Activated naive CD4-positive, alpha-beta T cell treated with anti-CD3 and anti-CD28 coated beads, Interleukin-2, amount 50 U/mL, for 72 hours (primary cell): ENCODE data around the gene CD48. TPM values are rescaled to one million over a fixed set of nuclear protein-coding genes. Genes with fewer than 3 reads are reported as not detected.

Experiments
- ATAC-seq, 2 donors: fragments of 150-1000 bp; cut with Tn5 transposase; 2 replicates each; pipeline ENCODE4 v1.10.0; 2021; ENCODE audit warnings: mild to moderate bottlenecking in 2 of 2, moderate library complexity in 2 of 2
- DNase-seq, 2 donors: peaks; one replicate each; pipeline ENCODE4 v3.0.0; 2021 to 2022; ENCODE audit warnings: low spot score in 2 of 2
- H3K27ac Mint-ChIP-seq, 2 donors: one replicate each; pipeline ENCODE4 v1.8.0; 2022; ENCODE audit warnings: mild to moderate bottlenecking in 2 of 2, mixed read lengths in 2 of 2
- H3K36me3 Mint-ChIP-seq, 2 donors: one replicate each; pipeline ENCODE4 v1.8.0; 2022; ENCODE audit warnings: mixed read lengths in 2 of 2
- H3K9me3 Mint-ChIP-seq, 2 donors: one replicate each; pipeline ENCODE4 v1.8.0; 2022; ENCODE audit warnings: mixed read lengths in 2 of 2
- total RNA-seq, 2 donors: library from RNA; stranded (reverse); gene quantifications; one replicate each; pipeline ENCODE4 v1.2.3, GENCODE V29; 2022

Gene CD48
- total RNA-seq, 2 donors from 2014 or later = 231 to 236 TPM

DNA sequence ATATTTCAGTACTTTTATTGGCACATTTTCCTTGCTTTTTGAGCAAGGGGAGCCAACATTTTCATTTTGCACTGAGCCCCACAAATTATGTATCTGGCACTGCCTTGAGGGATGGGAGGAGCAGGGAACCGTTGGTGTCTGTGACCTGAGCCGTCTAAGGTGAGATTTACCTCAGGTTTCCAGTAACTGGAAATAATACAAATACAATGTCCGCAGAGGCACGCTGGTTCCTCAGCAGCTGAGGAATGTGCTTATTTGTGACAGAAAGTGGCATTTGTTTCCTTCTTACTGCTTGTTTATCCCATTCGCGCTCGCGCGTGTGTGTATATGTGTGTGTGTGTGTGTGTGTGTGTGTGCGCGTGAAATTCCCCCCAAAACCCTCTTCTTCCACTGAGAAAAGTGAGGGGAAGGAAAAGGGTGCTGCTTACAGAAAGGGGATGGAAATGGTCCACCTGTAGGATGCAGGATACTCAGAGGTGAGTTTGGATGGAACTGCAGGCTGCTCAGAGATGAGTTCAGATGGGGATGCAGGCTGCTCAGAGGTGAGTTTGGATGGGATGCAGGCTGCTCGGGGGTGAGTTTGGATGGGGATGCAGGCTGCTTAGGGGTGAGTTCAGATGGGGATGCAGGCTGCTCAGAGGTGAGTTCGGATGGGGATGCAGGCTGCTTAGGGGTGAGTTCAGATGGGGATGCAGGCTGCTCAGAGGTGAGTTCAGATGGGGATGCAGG lies 34.6 kb downstream of the CD48 start:
- peak overlapping the region in 1 of 2 donors; percentile 77 for H3K27ac Mint-ChIP-seq
- no peaks in the 10 kb centered on the region for H3K9me3 Mint-ChIP-seq
- peaks cover 10 to 36% of the 10 kb centered on the region in 2 donors for H3K36me3 Mint-ChIP-seq
- no peak for DNase-seq
- no peak for ATAC-seq

DNA sequence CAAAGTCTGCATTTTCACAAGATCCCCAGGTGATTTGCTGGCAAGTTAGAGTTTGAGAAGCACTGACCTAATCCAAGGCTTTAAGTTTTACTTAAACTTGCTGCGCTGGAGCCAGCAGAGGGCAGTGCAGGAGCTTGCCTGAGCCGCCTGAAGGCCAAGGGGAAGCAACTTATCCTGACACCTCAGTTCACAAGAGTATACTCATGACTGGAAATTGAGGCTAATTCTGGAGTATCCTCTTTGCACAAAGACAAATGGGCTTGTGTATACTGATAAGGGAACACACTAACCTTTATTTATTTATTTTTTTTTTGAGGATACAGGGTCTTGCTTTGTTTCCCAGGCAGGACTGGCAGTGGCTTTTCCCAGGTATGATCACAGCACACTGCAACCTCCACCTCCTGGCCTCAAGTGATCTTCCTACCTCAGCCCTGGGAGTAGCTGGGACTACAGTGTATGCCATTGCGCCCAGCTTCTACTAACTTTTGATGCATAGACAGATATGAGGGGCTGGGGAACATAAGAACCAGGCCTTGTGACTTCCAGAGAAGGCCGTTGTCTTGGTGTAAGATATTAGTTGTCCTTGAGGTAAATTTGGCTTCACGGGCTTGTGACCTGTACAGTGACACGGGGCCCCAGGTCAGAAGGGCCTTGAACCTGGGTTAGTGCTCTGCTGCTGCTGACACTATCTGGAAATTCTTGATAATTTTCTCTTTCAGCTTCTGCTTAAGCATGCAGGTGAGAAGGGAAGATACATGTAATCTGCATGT lies 35.8 kb downstream of the CD48 start:
- DNase-seq = peak; percentile 68 to 74
- ATAC-seq = peak; percentile 55 to 58
- peaks cover 5 to 30% of the 10 kb centered on the region in 2 donors for H3K36me3 Mint-ChIP-seq
- peak overlapping the region in 1 of 2 donors; percentile 75 for H3K27ac Mint-ChIP-seq
- H3K9me3 Mint-ChIP-seq = peaks cover under 1 to 5% of the 10 kb centered on the region in 2 donors

DNA sequence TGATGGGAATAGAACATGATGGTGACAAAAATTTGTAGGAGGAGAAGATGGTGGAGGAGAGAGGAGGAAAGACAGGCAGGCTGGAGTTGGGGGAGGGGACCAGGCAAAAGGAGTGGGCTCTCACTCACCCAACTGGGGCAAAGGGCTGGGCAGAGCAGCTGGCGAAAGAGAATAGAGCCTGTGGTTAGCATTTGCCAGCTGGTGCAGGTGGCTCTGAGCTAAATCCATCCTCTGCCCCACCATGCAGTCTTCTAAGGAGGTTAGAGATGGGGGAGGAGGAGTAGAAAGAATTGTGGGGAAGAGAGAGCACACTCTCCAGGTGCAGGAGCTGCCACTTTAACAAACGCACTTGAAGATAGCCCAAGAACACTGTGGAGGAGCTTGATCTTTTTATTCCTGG lies 37.2 kb downstream of the CD48 start:
- H3K27ac Mint-ChIP-seq = no peak overlapping the region
- H3K9me3 Mint-ChIP-seq = peaks cover 5 to 9% of the 10 kb centered on the region in 2 donors
- DNase-seq = no peak
- ATAC-seq = no peak
- H3K36me3 Mint-ChIP-seq = peaks cover 14 to 39% of the 10 kb centered on the region in 2 donors

DNA sequence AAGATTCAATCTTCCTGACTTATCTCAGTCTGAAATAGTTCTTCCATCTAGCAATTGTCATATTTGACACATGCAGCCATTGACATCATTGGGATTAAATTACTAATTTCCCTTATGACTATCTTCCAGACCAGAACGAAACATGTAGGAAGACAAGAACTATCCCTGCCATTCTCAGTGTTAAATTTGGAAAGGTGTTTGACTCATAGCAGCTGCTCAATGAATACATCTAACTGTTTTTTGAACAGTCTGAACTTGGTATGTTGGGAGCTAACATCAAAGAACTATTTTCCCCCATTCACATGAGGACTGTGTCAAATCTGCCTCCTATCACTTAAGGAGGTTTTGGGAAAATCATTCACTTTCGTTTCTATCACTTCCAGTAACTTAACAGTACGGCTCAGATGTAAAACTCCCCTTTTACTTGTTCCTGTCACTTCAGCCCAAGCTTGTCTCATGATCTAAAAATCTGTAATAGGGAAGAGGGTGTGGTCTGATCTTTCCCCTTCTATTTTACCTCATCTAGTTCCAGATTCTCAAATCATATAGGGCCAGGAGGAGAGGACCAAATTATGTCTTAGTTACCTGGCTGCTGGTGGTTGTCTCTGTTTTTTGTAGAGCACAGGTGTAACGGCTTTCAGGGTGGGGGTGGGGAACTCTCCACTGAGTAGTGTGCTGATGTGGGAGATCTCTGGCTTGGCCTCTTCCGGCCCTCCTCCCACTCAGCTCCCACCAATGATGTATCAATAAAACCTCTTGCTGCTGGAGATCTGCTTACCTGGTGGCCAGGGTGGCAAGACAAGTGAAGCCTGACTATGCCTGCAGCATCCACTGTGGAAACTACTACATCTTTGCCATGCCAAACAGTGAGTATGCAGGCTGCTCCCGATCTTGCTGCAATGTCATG lies 38.6 kb downstream of the CD48 start:
- DNase-seq = no peak
- peak; percentile 74 to 76 for ATAC-seq
- peaks cover 14 to 45% of the 10 kb centered on the region in 2 donors for H3K36me3 Mint-ChIP-seq
- peaks cover 5 to 17% of the 10 kb centered on the region in 2 donors for H3K9me3 Mint-ChIP-seq
- H3K27ac Mint-ChIP-seq = no peak overlapping the region

DNA sequence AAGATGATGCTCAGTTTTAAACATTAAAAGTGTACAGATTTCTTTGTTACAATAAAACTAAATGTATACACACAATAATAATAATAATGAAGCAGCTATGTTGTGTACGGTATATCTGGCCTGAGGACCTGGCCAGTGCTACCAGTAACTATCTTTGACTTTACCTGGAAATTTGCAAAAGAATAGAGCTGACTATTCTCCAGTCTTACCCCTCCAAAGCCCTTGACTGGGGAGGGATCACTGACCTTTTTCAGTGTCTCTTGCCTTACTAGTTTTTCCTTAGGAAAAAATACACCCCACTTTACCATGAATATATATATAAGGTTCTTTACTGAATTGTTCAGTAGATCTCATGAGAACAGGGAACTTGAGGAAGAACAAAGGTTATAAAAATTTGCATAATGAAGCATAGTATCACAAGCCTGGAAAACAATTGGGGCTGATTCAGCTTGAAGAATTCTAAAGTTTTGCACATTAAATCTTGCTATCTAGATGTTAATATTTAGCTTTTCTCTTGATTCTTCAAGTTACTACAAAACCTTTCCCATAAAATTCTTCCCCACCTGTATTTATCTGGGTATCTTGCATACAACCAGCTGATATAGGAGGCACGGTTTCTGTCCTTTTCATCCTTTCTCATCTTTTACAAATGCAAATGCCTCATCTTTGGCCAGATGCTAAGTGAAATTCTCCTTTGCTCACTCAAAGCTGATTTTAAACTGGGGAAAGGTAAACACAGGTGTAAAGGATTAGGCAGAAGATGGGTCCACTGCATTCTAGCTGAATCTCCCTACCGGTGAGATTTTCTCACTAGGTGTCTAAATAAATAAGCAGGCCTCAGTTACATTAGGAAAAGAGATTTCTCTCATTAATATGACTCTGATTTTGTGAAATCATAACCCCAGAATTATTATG lies 39.8 kb downstream of the CD48 start:
- Mint-ChIP-seq H3K36me3 (peaks cover 14 to 41% of the 10 kb centered on the region in 2 donors), H3K9me3 (peaks cover 5 to 22% of the 10 kb centered on the region in 2 donors), H3K27ac (peak overlapping the region in 1 of 2 donors; percentile 6)
- no peak for DNase-seq
- ATAC-seq = no peak

DNA sequence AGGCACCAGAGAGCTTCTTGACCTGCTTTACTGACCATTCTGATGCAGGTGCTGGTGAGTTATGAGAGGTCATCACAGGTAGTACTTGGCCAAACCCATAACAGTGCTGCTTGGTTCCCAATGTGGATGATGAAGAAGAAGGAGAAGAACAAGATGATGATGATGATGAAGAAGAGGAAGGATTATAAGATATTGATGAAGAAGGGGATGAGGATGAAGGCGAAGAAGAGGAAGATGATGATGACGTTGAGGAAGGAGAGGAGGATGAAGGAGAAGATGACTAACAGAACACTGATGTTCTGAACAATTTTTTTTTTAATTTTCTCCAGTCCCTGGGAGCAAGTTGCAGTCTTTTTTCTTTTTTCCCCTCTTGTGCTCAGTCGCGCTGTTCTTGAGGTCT lies 40.9 kb downstream of the CD48 start:
- Mint-ChIP-seq H3K9me3 (peaks cover 7 to 22% of the 10 kb centered on the region in 2 donors), H3K27ac (no peak overlapping the region), H3K36me3 (peaks cover 19 to 49% of the 10 kb centered on the region in 2 donors)
- no peak for ATAC-seq
- DNase-seq = no peak

DNA sequence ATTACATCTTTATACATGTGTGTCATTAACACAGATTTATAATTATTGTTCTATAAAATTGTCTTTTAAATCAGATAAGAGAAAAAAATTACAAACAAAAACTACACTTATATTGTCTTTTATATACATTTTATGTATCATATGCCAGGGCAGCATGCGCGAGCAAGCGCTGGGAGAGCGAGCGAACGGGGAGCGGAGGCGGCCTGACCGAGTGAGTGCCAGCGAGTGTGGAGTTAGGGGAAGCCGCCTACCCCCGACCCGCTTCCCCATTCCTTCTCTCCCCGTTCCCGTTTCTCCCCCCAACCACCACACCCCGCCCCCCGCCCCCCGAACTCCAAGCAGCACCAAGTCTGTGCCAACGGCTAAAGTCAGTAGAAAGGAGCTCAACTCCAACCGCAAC lies 41.8 kb downstream of the CD48 start:
- no peak overlapping the region for H3K27ac Mint-ChIP-seq
- H3K9me3 Mint-ChIP-seq = peaks cover 9 to 22% of the 10 kb centered on the region in 2 donors
- no peak for ATAC-seq
- H3K36me3 Mint-ChIP-seq = peaks cover 22 to 49% of the 10 kb centered on the region in 2 donors
- DNase-seq = no peak

DNA sequence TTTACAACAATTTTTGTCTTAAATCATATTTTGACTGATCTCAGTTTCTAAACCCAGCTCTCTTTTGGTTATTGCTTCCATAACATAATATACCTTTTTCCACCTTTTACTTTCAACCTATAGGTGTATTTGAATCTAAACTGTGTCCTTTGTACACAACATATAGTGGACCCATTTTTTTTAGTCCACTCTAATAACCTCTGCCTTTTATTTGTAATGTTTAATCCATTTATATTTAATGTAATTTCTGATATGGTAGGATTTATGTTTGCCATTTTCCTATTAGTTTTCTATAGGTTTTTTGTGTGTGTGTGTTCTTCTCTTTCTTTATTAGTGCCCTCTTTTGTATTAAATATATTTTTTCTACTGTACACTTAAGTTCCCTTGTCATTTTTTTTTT lies 42.3 kb downstream of the CD48 start:
- Mint-ChIP-seq H3K27ac (no peak overlapping the region), H3K36me3 (peaks cover 22 to 49% of the 10 kb centered on the region in 2 donors), H3K9me3 (peaks cover 9 to 22% of the 10 kb centered on the region in 2 donors)
- DNase-seq (no peak), ATAC-seq (no peak)

DNA sequence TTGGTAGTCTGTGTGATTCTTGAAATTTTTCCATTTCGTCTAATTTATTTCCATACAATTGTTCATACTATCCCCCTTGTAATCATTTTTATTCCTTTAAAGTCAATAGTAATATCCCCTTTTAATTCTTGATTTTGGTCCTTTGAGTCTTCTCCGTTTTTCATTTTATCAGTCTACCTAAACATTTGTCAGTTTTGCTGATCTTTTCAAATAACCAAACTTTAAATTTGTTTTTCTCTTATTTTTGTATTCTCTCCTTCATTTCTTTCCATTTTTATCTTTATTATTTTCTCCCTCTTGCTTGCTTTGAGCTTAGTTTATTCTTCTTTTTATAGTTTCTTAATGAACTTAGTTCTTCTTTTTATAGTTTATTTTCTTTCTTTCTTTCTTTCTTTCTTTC lies 43.7 kb downstream of the CD48 start:
- peaks cover 9 to 22% of the 10 kb centered on the region in 2 donors for H3K9me3 Mint-ChIP-seq
- H3K36me3 Mint-ChIP-seq = peaks cover 22 to 53% of the 10 kb centered on the region in 2 donors
- DNase-seq (no peak), ATAC-seq (no peak)
- H3K27ac Mint-ChIP-seq = no peak overlapping the region

DNA sequence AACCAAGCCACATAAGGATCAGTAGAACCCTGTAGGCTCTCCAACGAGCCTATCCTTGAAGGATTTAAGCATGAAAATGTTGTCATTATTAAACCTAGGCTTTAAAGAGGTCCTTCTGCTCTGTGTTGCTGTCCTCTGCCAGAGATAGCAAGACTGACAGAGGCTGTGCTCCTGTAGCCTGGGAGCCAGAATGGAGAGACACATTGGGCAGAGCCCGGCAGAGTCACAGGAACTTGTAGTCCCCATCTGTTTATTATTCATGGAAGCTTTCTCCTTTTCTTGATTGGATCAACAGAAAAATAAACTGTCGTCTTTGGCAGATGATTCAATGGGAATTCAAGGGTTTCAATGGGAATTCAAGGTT lies 45.6 kb downstream of the CD48 start:
- Mint-ChIP-seq H3K27ac (peak overlapping the region; percentile 86 to 95), H3K36me3 (peaks cover 19 to 65% of the 10 kb centered on the region in 2 donors), H3K9me3 (peaks cover 9 to 25% of the 10 kb centered on the region in 2 donors)
- peak; percentile 1 to 56 for ATAC-seq
- DNase-seq = no peak

DNA sequence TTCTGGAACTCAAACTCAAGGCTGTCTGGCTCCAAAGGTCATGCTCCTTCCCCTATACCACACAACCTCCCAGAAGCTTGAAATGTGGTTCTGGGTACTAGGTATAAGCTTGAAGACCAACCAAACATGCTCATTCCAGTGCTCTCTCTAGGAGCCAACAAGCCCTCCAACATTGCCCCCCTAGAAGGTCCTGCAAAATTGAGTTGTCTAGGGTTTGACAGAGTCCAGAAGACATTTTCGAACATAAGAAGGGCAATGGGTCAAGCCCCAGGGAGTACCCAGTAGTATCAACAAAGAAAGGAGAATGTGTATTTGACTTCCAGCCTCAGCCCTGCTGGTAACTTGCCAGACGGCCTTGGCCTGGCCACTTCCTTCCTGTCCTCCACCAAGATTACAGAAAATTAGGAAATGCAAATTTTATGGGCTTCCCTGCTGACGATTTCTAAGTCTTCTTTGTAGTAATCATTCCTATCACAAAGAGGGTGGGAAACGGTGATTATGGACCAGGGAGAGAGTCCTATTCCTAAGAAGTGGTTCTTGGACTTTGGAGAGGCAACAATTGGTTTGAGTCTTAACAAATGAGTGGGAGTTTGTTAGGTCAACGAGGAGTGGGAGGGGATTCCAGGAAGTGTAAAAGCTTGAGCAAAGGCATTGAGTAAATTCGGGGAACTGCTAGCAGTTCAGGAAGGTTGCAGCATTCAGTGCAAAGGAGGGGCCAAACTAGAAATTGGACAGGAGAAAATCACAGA lies 46.1 kb downstream of the CD48 start:
- DNase-seq = no peak
- Mint-ChIP-seq H3K9me3 (peaks cover 8 to 25% of the 10 kb centered on the region in 2 donors), H3K27ac (peak overlapping the region; percentile 86 to 95), H3K36me3 (peaks cover 18 to 65% of the 10 kb centered on the region in 2 donors)
- peak; percentile 61 to 71 for ATAC-seq

DNA sequence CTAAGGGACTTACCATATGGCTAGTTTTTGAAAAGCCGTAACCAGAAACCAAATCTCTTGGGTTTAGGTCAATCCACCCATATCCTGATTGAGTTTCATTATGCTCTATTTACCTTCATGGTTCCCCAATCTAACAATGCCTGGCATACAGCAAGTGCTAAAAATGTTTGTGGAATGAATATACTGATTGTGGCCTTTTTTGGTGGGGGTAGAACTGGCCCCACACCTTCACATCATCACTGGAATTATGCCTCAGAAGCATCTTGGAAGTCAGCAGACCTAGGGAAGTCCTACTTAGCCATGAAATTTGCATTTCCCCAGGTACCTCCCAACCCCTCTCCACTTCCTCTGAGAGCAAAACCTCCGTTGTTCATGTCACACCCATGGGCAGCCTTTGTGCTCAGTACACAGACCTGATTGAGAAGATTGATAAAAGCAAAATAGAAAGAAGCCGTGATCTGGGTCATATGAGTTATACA lies 47.0 kb downstream of the CD48 start:
- Mint-ChIP-seq H3K36me3 (peaks cover 12 to 65% of the 10 kb centered on the region in 2 donors), H3K27ac (peak overlapping the region; percentile 86 to 93), H3K9me3 (peaks cover 8 to 33% of the 10 kb centered on the region in 2 donors)
- ATAC-seq = peak; percentile 71 to 86
- DNase-seq = no peak

DNA sequence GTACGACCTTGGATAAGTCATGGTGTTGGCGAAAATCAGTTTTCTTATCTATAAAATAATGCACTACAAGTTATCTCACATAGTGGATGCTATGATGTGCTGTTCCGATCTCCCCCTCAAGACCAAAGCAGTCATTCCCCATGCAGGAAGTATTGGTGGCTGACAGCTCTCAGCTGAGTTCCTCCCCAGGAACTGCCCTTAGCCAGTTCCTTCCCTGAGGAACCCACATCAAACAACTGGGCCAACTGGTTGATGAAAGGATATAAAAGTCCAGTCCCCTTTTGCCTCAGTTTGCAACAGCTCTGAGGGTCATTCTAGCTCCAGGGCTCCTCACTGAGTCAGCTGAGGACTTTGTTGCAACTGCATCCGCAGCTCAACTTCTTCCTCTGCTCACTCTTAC lies 48.7 kb downstream of the CD48 start:
- DNase-seq = no peak
- peaks cover 8 to 29% of the 10 kb centered on the region in 2 donors for H3K9me3 Mint-ChIP-seq
- peaks cover 12 to 62% of the 10 kb centered on the region in 2 donors for H3K36me3 Mint-ChIP-seq
- H3K27ac Mint-ChIP-seq = no peak overlapping the region
- peak in 1 of 2 donors; percentile 38 for ATAC-seq

DNA sequence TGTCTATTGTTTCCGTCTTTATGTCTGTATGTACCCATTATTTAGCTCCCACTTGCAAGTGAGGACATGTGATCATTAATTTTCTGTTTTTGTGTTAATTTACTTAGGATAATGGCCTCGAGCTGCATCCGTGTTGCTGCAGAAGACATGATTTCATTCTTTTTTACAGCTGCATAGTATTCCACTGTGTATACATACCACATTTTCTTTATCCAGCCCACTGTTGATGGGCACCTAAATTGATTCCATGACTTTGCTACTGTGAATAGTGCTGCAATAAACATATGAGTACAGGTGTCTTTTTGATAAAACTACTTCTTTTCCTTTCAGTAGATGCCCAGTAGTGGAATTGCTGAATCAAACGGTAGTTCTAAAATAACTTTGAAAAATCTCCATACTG lies 52.1 kb downstream of the CD48 start:
- Mint-ChIP-seq H3K27ac (no peak overlapping the region), H3K9me3 (peaks cover 4 to 24% of the 10 kb centered on the region in 2 donors), H3K36me3 (peaks cover 4 to 49% of the 10 kb centered on the region in 2 donors)
- DNase-seq (no peak), ATAC-seq (no peak)

DNA sequence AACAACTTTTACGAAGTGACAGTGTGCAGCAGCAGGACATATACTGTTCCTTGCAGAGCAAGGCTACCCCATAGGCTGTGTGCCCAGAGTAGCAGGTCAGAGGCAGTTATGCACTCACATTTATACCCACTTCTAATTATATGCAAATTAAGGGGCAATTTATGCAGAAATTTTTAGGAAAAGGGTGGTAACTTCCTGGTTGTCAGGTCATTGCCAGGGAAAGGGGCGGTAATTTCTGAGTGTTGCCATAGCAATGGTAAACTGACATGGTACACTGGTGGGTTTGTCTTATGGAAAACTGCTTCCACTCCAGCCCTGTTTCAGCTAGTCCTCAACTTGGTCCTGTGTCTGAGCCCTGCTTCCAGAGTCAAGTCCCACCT lies 52.8 kb downstream of the CD48 start:
- DNase-seq (no peak), ATAC-seq (no peak)
- H3K27ac Mint-ChIP-seq = peak overlapping the region in 1 of 2 donors; percentile 18
- peaks cover 4 to 24% of the 10 kb centered on the region in 2 donors for H3K9me3 Mint-ChIP-seq
- peaks cover 4 to 54% of the 10 kb centered on the region in 2 donors for H3K36me3 Mint-ChIP-seq
